A673 (cell line): ENCODE data around the gene RGR.

Experiments
- CTCF ChIP-seq: fragments of 300-800, 200-600 bp; sonication (generic); conservative IDR thresholded peaks from 2 replicates; pipeline ENCODE4 v1.5.1; 2017; ENCODE audit warnings: low read depth, mild to moderate bottlenecking, antibody characterized with exemption, low read length, moderate library complexity, mixed read lengths
- EZH2 ChIP-seq: fragments of 200-600 bp; sonication (generic); IDR thresholded peaks from 2 replicates; pipeline ENCODE4 v1.6.1; 2017; ENCODE audit warnings: borderline replicate concordance, low read depth, mild to moderate bottlenecking, mixed read lengths, antibody characterized with exemption, low read length; ENCODE audit not compliant: poor library complexity, severe bottlenecking

GRCh38 chr10:84196941-84197340 is 47.9 kb upstream of the RGR start:
- TF ChIP-seq CTCF (no peak), EZH2 (no peak)
